NT2/D1 (cell line): ENCODE results near the gene CDC6.

Source experiments
- SUZ12 ChIP-seq: IDR thresholded peaks from 2 replicates; pipeline ENCODE4 v1.6.1; 2011; ENCODE audit not compliant: insufficient read length, insufficient read depth; ENCODE audit errors: extremely low read depth
- YY1 ChIP-seq: IDR thresholded peaks from 2 replicates; pipeline ENCODE4 v1.6.1; 2011; ENCODE audit not compliant: insufficient read length, insufficient read depth
- ZNF274 ChIP-seq: IDR thresholded peaks from 2 replicates; pipeline ENCODE4 v1.6.1; 2011; ENCODE audit warnings: mild to moderate bottlenecking, low read depth, low read length

DNA sequence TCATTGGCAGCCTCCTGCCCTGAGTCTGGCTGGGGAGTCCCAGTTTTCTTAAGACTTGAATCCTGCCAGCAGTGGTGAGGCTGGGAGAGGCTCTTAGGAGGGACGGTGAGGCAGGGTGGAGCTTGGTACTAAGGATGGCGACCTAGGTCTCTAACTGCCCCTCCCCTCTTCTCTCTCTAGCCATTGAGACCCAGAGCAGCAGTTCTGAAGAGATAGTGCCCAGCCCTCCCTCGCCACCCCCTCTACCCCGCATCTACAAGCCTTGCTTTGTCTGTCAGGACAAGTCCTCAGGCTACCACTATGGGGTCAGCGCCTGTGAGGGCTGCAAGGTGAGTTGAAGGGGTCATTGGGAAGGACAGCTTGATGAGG lies 60.4 kb downstream of the CDC6 start:
- TF ChIP-seq ZNF274 (no peak), SUZ12 (no peak), YY1 (no peak)
